Mammary epithelial cell (primary cell): Measurements from ENCODE around the gene ZDHHC4.

Source experiments
- EZH2 ChIP-seq: IDR thresholded peaks from 2 replicates; pipeline ENCODE4 v1.6.1; 2012; ENCODE audit warnings: low read length, inconsistent platforms, borderline replicate concordance
- TF ChIP-seq, protein P1 (sequence below), 2 donors: IDR thresholded peaks in 1 of 2; conservative IDR thresholded peaks in 1 of 2; 2 replicates each; pipeline ENCODE4 v1.5.1; 2011 to 2012; ENCODE audit warnings: inconsistent platforms in 2 of 2, low read length in 2 of 2, mild to moderate bottlenecking in 2 of 2, control low read depth in 1 of 2, low read depth in 1 of 2; ENCODE audit not compliant: insufficient read depth in 1 of 2; ENCODE audit errors: extremely low read depth in 1 of 2

DNA sequence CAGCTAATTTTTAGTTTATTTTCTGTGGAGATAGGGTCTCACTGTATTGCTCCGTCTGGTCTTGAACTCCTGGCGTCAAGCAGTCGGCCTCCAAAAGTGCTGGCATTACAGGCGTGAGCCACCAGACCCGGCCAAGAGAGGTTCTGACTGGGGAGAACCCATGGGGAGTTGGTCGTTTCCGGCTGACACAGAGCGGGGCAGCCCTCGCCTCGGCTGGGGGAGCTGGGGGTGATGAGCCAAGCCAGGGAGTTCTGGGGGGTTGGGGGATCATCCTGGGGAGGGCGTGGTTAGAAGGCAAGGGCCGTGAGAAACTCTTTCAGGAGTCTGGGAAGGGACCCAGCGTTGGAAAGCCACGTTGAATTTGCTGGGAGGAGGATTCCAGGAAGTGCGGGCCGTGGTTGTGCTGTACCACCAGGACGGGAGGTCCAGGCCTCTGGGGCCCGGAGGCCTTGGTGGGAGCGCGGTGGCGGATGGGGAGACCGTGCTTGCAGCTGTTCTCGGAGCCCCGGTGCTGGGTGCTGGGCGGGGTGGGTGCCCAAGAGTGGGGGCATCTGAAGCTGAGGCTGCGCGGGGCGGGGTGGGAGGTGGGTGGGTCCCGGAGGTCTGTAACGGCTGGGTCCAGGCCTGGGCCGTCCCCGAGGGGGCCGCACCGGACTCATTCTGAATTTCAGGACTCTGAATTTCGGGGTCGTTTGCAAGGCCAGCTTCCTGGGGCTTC is 29.8 kb downstream of the ZDHHC4 start:
- TF ChIP-seq, protein P1, sequence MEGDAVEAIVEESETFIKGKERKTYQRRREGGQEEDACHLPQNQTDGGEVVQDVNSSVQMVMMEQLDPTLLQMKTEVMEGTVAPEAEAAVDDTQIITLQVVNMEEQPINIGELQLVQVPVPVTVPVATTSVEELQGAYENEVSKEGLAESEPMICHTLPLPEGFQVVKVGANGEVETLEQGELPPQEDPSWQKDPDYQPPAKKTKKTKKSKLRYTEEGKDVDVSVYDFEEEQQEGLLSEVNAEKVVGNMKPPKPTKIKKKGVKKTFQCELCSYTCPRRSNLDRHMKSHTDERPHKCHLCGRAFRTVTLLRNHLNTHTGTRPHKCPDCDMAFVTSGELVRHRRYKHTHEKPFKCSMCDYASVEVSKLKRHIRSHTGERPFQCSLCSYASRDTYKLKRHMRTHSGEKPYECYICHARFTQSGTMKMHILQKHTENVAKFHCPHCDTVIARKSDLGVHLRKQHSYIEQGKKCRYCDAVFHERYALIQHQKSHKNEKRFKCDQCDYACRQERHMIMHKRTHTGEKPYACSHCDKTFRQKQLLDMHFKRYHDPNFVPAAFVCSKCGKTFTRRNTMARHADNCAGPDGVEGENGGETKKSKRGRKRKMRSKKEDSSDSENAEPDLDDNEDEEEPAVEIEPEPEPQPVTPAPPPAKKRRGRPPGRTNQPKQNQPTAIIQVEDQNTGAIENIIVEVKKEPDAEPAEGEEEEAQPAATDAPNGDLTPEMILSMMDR (conservative IDR thresholded peaks at IDR 0.05 in 1 of 2, IDR thresholded peaks at IDR 0.05 in 1 of 2; ENCODE audit: extremely low read depth in 1 of 2, insufficient read depth in 1 of 2, low read depth in 1 of 2, low read length in 2 of 2), result no peak
- no peak for TF ChIP-seq EZH2
